Embryonic facial prominence (tissue), 1 donor: ENCODE data around the gene TOX2.

Source experiments
- DNase-seq: peaks from one replicate; pipeline ENCODE4 v3.0.0-alpha.2; 2016; ENCODE audit errors: extremely low spot score

Gene TOX2

GRCh38 chr20:44018259-44018941 lies 103.7 kb downstream of the TOX2 start:
- no peak for DNase-seq

DNA sequence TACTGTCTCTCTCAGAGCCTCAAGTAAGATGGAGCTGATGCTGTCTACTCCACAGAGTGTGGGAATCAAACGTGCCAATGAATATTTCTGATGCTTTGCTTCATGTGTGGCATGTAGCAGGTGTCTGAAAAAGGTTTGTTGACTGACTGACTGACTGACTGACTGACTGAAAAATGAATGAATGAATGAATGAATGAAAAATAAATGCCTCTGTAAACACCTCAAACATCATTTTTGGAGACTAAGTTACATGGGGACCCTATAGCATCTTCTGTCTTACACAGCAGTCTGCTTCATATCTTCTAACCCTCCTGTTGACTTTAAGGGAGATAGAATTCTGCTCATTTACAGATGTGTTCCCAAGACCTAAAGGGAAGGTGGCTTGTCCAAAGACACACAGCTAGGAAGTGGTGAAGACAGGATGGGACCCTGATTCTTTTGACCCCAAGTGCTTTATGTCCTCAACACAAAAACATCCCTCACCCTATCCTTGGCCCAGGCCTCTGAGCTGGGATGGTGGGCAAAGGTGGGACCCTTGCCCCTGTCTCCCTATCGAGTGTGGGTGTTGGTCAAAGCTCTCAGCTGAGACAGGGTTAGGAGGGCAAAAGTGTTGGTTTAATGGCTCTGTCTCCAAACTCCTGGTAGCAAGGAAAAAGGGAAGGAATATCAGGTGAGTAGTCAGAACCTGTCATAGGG lies 104.4 kb downstream of the TOX2 start:
- DNase-seq, result no peak

- DNase-seq, result no peak
Observed at GRCh38 chr20:44019638-44020335, 105.1 kb downstream of the TOX2 start.

DNA sequence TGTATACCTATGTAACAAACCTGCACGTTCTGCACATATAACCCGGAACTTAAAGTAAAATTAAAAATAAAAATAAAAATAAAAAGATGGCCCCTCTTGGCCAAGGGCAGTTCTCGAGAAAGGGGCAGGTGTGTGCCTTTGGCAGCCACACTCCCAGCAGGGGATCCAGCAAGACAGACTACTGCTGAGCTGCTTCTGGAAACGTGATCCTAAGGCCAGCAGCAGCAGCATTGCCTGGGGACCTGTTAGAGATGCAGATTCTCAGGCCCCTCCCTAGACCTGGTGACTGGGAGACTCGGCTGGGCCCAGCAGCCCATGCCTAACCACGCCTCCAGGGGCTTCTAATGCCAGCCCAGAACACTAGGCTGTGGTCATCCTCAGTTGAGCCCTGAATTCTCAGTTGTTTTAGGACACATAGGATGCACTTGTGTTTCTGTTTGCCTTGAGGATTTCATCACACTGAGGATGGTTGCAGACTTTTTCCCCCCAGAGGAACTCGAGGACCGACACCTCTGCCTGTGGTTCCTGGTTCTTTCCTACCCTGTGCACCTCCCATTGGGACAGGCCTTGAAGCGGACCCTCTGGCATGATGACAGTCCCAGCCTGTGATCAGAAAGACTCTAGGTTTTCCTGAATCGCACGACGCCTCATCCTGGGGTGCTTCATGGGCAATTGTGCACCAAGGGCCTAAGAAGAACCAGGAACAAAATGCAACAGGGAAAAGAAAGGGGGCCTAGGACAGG lies 105.9 kb downstream of the TOX2 start:
- DNase-seq, result no peak

DNA sequence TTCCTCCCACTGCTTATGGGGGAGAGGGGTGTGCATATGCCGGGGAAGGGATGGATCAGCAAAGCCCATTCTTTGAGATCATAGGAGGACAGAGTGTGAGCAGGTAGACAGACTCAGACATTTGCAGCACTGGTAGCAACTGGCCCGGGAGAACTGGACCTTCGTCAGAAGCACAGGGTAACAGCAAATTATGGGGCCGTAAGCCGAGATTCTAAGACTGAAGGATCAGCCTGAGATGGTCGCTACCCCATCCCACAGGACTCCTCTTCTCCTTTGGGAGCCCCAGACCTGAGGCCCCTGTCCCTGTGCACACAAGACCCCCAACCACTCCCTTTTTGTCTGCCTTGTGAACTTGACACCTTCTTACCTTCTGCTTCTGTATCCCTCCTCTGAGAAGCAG lies 106.5 kb downstream of the TOX2 start:
- no peak for DNase-seq

- DNase-seq, result no peak
Observed at GRCh38 chr20:44021900-44022299, 107.2 kb downstream of the TOX2 start.

- no peak for DNase-seq
Observed at GRCh38 chr20:44022464-44022863, 107.8 kb downstream of the TOX2 start.

GRCh38 chr20:44023515-44024371 lies 109.1 kb downstream of the TOX2 start:
- DNase-seq, result no peak

- DNase-seq, result no peak
Observed at GRCh38 chr20:44024820-44025580, 110.3 kb downstream of the TOX2 start.

DNA sequence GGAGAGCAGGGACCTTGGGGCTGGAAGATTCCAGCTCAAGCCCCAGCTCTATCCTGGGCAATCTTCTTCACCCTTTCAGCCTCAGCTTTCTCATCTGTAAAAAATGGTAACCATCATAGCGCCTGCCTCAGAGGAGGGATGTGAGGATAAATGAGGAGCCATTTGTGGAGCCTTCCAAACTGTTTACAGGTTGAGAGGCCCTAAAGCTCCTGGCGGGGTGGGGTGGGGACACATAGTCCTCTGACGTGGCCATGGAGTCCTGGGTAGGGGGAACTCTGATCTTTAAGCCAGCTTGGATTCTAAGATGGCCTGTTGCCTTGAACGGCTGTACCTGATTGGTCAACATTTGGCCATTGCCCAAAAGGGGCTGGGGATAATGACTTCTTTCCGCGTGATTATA lies 111.1 kb downstream of the TOX2 start:
- DNase-seq, result no peak

GRCh38 chr20:44026647-44027342 lies 112.1 kb downstream of the TOX2 start:
- no peak for DNase-seq

DNA sequence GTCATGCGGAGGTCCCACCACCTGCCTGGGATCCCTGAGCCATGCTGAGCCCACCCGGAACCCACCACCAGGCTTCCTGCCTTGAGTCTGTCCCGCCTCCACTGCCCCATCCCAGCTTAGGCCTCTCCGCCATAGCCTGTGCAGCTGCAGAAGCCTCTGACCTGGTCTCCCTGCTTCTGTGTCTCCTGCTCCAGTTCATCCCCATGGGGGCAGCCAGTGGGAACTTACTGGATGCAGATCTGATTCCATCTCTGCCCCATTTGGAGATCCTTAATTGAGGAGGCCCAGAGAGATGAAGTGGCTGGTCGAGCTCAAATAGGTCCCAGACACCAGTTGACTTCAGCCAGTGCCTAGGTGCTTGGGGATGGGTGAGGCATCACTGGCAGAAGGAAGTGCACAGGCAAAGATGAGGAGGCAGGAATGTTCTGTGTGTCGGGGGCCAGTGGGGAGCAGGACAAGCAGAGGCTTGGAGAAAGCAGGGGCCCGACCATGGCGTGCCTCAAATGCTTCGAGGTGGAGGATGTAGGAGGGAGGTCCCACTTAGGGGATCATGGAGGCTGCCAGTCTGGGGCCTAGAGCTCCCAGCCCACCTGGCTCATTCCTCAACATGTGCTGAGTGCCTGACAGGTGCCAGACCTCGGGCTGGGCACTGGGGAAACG lies 112.8 kb downstream of the TOX2 start:
- DNase-seq, result no peak

DNA sequence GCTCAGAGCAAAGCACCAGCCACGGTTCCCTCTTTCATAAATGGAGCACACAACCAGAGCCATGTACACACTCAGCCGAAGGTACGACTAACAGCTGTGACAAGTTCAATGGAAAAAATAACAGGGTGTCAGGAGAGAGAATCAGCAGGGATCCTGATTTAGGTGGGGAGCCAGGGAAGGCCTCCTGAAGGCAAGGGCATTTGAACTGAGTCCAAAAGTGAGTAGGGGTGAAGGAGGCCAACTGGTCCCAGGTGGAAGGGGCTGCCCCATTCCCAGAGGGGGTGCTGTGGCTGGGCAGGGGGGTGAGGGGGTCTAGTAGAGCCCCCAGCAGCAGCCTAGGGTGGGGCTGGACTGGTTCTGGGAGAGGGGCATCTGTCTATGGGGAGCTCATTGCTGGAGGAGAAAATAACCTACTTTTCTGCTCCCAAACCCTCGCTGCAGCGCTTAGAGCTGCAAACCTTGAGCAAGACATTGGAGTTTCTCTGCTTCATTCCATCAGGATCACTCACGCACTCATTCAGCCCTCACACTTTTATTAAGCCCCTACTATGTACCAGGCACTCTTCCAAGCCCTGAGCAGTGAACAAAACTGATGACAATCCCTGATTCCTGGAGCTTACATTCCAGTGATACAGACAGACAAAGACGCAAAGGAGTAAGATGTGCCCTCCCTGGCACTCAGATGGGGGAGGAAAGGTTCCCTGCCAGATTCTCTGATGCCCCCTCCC lies 113.5 kb downstream of the TOX2 start:
- DNase-seq, result no peak

DNA sequence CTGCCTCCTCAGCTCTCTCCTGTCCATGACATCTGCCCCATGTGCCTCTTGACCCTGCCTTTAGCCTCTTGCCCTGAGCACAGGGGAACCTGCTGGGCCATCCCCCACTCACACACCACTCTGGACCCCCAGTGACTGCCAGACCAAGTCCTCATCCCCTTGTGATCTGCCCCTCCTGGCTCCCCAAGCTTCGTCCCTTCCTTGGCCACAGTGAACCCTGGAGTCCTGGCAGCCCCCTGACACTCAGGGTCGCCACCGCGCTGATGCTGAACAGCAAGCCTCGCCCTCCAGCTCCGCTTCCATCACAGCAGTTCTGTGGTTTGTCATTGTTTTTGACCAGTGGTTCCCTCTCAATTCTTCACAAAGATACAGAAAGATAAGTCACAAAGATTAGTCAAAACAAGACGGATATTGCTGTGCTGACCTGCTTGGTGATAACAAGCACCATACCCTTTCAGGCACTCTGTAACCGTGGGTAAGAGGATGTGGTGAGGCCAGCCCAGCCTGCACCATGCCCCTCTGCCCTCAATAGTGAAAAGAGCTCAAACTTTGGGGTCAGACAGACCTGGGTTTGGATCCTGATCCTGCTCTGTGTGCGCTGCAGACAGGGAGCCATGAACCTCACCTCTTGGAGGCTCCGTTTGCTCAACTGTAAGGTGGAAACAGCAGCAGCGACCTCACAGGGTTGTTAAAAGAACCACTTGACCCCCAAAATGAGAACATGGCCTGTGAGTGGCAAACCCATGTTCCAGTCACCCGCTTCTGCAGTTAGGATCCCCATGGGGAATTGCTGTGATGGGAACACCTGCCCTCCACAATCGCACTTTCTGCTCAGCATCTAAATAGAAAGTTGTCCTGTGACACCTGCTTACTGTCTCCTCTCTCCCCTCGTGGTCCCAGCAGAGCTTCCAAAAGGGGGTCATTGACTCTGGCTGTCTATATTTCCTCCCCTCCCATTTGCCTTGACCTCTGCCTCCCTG lies 114.5 kb downstream of the TOX2 start:
- DNase-seq, result no peak

- no peak for DNase-seq
Observed at GRCh38 chr20:44029848-44030230, 115.2 kb downstream of the TOX2 start.

DNA sequence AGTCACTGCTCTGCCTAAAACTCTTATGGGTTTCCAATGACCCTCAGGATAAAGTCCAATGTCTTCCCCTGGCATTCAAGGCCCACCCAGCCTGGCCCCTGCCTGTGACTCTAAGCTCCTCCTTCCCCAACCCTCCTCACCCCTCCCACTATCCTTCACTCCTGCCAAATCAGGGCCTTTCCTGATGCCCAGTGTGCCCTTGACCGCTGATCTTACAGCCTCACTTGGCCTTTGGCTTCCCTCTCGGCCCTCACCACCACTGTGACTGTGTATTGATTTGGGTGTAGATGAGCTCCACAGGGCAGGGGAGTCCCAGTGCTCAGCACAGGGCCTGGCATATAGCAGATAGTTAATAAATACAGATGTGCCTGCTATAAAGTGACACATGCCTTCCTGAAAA lies 115.7 kb downstream of the TOX2 start:
- DNase-seq, result no peak

DNA sequence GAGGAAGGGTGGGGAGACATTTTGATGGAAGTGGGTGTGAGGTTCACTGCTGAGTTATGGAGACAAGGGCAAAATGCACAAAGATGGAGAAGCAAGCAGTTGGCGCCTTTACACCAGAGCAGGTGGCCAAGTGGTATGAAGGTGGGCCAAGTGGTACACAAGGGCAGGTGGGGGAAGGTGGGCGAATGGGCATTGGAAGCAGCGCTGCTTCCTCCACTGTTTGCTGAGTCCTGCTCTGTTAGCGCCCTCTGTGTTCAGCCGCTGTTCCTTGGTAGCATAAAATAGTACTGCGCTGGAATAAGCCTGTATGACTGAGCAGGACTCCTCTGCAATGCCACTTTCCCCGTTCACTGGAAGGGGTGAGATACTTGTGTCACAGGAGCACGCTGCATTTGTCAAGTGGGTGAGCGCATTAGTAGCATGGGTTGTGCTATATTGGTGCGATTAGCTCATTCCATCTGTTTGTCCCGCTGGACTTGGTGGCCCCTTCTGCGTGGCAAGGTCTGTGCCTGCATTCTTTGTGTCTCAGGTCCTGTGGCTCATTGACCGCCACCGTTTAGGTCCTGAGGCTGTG lies 116.4 kb downstream of the TOX2 start:
- no peak for DNase-seq
